Adrenal gland (tissue), 5 donors: ENCODE measurements around the gene CEP104.

ENCODE experiments used
- CTCF ChIP-seq, 6 experiments: fragments of 450-650 bp in 4 of 6; fragments of 200-600 bp in 2 of 6; sonication (generic) in 1 of 6; IDR thresholded peaks; 1 replicate in 5 of 6; 2 replicates in 1 of 6; pipeline versions ENCODE4 v1.5.1 to v1.8.0; 2016 to 2021; ENCODE audit warnings: antibody characterized with exemption in 6 of 6, mild to moderate bottlenecking in 2 of 6, moderate library complexity in 1 of 6
- POLR2A ChIP-seq, 2 donors: fragments of 450-650 bp; IDR thresholded peaks; one replicate each; pipeline ENCODE4 v1.6.1; 2017; ENCODE audit warnings: antibody characterized with exemption in 2 of 2, mild to moderate bottlenecking in 2 of 2, moderate library complexity in 1 of 2
- donor health status: DM: no; HTN: no; CAD: no.

GRCh38 chr1:3863231-3863935, 6.4 kb upstream of the CEP104 start:
- no peak for TF ChIP-seq CTCF (IDR thresholded peaks at IDR 0.05)
- TF ChIP-seq POLR2A (IDR thresholded peaks at IDR 0.05), result no peak
